A549 (cell line): ENCODE data around the gene MB21D2.

Experiments used
- NPAS2 ChIP-seq: fragments of 250-450 bp; sonication (Bioruptor Pico); IDR thresholded peaks from 2 replicates; pipeline ENCODE4 v1.8.0; 2022; ENCODE audit warnings: mild to moderate bottlenecking, moderate library complexity, borderline replicate concordance
- RFX5 ChIP-seq: fragments of 450-650 bp; IDR thresholded peaks from 2 replicates; pipeline ENCODE4 v1.7.1; 2014; ENCODE audit warnings: antibody characterized with exemption, mild to moderate bottlenecking, moderate library complexity
- SMC3 ChIP-seq: fragments of >200 bp; sonication (Bioruptor Twin); formaldehyde crosslinking; IDR thresholded peaks from 3 replicates; pipeline ENCODE4 v1.6.1; 2018; ENCODE audit warnings: inconsistent platforms
- TF ChIP-seq, protein P1 (sequence below): fragments of >200 bp; sonication (Bioruptor Twin); formaldehyde crosslinking; IDR thresholded peaks from 3 replicates; pipeline ENCODE4 v1.5.1; 2016

DNA sequence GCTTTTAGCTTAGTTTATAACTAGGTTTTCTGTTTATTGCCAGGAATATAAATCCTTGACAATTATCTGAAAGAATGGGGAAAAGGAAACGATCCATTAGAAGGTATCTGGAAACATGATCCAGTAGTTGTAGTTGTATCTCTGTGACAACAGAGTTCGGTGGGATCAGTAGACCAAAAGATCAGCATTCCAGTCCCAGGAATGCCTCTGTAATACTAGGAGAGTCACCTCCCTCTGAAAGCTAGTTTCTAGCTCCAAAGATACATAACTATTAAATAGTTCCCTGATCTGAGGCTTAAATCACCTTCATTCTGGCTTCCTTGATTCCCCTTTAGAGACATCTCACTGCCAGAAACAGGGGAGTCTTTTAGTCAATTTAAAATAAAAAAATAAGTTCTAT lies 34.1 kb downstream of the MB21D2 start:
- TF ChIP-seq NPAS2 (CRISPR knock-in tag) (no peak), SMC3 (no peak), RFX5 (no peak)
- TF ChIP-seq, protein P1, sequence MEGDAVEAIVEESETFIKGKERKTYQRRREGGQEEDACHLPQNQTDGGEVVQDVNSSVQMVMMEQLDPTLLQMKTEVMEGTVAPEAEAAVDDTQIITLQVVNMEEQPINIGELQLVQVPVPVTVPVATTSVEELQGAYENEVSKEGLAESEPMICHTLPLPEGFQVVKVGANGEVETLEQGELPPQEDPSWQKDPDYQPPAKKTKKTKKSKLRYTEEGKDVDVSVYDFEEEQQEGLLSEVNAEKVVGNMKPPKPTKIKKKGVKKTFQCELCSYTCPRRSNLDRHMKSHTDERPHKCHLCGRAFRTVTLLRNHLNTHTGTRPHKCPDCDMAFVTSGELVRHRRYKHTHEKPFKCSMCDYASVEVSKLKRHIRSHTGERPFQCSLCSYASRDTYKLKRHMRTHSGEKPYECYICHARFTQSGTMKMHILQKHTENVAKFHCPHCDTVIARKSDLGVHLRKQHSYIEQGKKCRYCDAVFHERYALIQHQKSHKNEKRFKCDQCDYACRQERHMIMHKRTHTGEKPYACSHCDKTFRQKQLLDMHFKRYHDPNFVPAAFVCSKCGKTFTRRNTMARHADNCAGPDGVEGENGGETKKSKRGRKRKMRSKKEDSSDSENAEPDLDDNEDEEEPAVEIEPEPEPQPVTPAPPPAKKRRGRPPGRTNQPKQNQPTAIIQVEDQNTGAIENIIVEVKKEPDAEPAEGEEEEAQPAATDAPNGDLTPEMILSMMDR, result no peak
